ENCODE data around the gene SLC19A1.

The SLC19A1 gene

DNA sequence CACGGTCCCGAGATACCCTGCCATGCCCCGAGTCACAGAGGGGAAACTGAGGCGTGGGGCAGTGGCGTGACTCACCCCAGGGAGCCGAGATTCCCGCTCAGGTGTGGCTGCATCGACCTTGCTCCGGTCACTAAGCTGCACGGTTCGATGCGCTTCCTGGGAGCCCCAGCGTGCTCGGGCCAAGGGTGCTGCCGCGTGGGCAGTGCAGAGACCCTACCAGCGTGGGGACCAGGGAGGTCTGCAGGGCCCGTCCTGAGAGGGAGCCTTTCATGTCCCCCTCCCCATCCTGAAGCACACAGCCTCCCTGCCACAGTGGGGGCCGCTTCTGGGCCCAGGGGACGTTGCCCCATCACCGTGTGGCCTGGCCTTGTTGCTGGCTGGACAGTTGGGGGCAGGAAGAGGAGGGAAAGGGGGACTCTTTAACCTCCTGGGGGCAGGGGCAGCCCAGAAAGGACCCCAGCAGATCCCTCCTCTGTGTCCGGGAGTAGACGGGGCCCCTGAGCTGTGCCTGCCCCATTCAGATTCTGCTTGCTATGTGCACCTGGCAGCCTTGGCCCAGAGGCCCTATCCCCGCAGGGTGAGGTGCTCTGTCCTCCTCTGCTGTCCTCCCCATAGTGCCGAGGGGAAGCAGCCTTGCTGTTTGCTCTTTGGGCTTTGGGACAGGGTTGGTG is 84.9 kb downstream of the SLC19A1 start:
- Mint-ChIP-seq H3K27ac (no peak overlapping the region), H3K4me1 (no peaks in the 10 kb centered on the region), H3K36me3 (no peaks in the 10 kb centered on the region), H3K9me3 (no peaks in the 10 kb centered on the region), H3K4me3 (no peak overlapping the region)
- ATAC-seq (no peak), DNase-seq (ENCODE audit: low spot score in 2 of 2) (no peak)

DNA sequence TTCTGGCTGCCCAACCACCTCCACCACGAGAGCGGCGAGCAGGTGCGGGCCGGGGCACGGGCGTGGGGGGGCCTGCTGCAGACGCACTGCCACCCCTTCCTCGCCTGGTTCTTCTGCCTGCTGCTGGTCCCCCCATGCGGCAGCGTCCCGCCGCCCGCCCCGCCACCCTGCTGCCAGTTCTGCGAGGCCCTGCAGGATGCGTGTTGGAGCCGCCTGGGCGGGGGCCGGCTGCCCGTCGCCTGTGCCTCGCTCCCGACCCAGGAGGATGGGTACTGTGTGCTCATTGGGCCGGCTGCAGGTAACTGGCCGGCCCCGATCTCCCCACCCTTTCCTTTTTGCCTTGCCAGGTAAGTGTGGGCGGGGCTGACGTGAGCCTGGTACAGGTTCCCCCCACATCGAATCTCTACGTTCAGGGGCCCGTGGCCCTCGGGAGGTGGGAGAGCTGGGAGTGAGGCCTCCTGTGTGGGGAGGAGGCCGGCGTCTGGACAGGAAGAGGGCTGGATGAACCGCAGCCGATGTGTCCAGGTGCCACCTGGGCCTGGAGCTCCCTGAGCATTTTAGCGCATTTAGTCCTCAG is 85.6 kb downstream of the SLC19A1 start:
- Mint-ChIP-seq H3K9me3 (no peaks in the 10 kb centered on the region), H3K36me3 (no peaks in the 10 kb centered on the region), H3K4me1 (no peaks in the 10 kb centered on the region), H3K27ac (no peak overlapping the region), H3K4me3 (no peak overlapping the region)
- DNase-seq (ENCODE audit: low spot score in 2 of 2) = no peak
- ATAC-seq = no peak

- no peak for ATAC-seq
Measured at GRCh38 chr21:45455674-45456583, 86.3 kb downstream of the SLC19A1 start.

GRCh38 chr21:45454926-45455673 is 87.1 kb downstream of the SLC19A1 start:
- H3K9me3 Mint-ChIP-seq = no peaks in the 10 kb centered on the region
- ATAC-seq = no peak

More at GRCh38 chr21:45455674-45456583, 86.3 kb downstream of the SLC19A1 start:
- no peak overlapping the region for H3K27ac Mint-ChIP-seq
- no peaks in the 10 kb centered on the region for H3K36me3 Mint-ChIP-seq
- DNase-seq (ENCODE audit: low spot score in 2 of 2) = no peak
- H3K9me3 Mint-ChIP-seq = no peaks in the 10 kb centered on the region
- no peaks in the 10 kb centered on the region for H3K4me1 Mint-ChIP-seq
- no peak overlapping the region for H3K4me3 Mint-ChIP-seq

DNA sequence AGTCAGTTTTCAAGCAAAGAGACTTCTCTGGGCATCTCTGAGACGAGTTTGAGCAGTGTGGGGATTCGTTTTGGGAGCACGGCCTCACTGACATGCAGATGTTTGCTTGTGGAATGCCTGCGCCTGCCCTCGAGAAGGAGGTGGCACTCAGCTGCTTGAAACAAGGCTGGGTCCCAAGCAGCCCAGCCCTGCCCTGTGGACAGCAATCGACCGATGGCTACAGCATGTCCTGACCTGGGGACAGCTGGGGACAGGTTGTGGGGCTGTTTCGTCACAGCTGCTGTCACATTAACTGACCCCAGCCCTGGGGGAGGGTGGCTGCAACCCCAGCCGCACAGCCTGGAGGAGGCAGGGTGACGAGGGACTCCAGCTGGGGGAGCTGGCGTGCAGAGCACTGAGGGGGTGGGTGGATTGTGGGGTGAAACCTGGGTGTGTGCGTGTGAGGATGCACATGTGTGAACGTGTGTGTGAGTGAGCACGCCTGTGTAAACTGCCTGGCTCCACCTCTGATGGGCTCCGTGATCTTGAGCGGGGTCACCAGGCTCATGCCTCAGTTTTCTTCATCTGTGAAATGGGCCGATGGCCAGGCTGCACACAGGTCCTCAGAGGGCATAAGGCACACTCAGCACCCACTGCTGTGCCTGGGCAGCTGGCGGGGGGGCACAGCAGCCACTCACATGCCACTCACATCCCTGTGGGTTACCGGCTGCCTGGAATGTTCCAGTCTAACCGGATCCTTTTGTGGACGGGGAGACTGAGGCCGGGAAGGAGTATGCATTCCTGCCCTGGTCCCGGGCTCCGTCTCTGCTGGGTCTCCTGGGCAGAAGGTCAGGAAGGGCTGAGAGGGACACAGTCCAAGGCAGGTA is 87.9 kb downstream of the SLC19A1 start:
- no peaks in the 10 kb centered on the region for H3K4me1 Mint-ChIP-seq
- no peaks in the 10 kb centered on the region for H3K36me3 Mint-ChIP-seq
- no peak for ATAC-seq
- DNase-seq (ENCODE audit: low spot score in 2 of 2) = no peak
- H3K27ac Mint-ChIP-seq = no peak overlapping the region
- H3K9me3 Mint-ChIP-seq = no peaks in the 10 kb centered on the region
- no peak overlapping the region for H3K4me3 Mint-ChIP-seq

More at GRCh38 chr21:45454926-45455673, 87.1 kb downstream of the SLC19A1 start:
- no peak for DNase-seq (ENCODE audit: low spot score in 2 of 2)
- H3K4me3 Mint-ChIP-seq = no peak overlapping the region
- no peaks in the 10 kb centered on the region for H3K36me3 Mint-ChIP-seq
- no peaks in the 10 kb centered on the region for H3K4me1 Mint-ChIP-seq
- H3K27ac Mint-ChIP-seq = no peak overlapping the region

DNA sequence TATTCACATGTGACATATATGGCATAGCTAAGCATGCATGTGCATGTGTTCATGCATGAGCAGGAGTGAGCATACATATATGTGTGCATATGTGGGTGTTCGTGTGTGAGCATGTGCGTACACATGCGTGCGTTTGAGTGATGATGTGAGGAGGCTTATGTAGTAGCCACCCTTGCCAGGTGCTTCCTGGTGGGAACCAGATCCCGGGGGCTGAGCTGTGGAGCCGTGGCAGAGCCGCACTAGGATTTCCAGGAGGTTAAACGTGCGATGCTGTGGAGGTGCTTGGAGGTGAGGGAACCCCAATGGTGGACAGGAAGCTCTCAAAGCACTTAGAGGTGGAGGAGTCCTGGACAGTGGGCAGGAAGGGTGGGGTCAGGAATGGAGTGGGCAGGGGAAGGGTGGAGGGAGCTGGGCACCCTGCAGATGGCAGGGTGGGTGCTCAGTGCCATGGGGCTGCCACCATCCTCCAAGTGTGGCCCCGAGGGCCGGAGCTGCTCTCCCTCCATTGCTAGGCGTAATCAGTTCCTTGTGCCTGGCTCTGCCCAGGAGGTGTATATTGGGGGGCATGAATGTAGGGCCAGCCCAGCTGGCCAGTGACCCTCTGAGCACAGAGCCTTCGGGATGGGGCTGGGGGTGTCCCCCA is 88.8 kb downstream of the SLC19A1 start:
- Mint-ChIP-seq H3K27ac (peak overlapping the region; percentile 7), H3K9me3 (no peaks in the 10 kb centered on the region), H3K36me3 (no peaks in the 10 kb centered on the region), H3K4me3 (no peak overlapping the region), H3K4me1 (no peaks in the 10 kb centered on the region)
- DNase-seq (ENCODE audit: low spot score in 2 of 2) = no peak
- no peak for ATAC-seq

- ATAC-seq (no peak), DNase-seq (ENCODE audit: low spot score in 2 of 2) (no peak)
- no peak overlapping the region for H3K4me3 Mint-ChIP-seq
- no peaks in the 10 kb centered on the region for H3K4me1 Mint-ChIP-seq
- peak overlapping the region; percentile 7 for H3K27ac Mint-ChIP-seq
- no peaks in the 10 kb centered on the region for H3K9me3 Mint-ChIP-seq
- H3K36me3 Mint-ChIP-seq = no peaks in the 10 kb centered on the region
Measured at GRCh38 chr21:45452696-45453307, 89.4 kb downstream of the SLC19A1 start.

DNA sequence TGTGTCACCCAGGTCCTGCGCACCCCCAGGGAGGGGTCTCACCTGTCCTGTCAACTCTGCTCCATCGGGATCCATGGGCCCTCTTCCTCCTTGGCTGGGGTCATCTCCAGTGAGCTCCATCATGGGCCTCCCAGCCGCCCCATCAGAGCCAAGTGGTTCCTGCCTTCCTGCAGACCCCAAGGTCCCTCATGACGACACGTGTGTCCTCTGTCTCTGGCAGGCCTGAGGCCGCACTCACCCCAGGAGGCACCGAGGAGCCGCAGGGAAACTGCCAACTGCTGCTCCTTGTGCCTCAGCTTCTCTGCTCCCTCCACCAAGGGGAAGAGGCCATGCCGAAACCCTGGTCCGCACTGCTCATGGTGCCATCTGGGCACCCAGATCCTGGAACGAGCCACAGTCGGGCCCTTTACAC is 90.5 kb downstream of the SLC19A1 start:
- Mint-ChIP-seq H3K4me1 (no peaks in the 10 kb centered on the region), H3K9me3 (no peaks in the 10 kb centered on the region), H3K27ac (no peak overlapping the region), H3K4me3 (no peak overlapping the region), H3K36me3 (no peaks in the 10 kb centered on the region)
- DNase-seq (ENCODE audit: low spot score in 2 of 2) = no peak
- no peak for ATAC-seq

DNA sequence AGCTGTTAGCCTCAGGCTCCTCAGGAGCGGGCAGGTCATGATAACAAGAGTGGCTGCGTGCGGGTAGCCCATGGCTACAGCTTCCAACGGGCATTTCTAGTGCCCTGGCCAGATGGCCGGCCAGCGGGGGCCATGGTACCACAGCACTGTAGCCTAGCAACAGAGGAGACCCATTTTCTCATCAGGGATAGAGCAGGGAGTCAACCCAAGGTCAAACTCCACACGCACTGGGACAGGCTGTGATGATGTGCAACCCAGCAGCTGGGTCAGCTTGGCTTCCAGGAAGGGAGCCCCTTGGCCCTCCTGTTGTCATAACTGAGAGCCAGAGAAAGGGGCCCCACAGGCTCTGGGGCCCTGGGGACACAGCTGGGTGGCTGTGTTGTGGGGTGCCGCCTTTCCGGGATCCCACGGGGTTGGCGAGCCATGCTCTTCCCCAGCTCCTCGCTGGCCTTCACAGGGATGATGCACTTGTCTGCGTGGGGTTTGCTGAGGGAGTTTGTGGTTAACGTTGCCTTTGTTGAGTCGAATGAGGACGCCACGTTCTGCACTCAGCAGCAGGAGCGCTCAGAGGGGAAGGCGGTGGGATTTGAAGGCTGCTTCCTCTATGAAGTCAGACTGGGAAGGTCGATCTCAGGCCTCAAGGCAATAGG is 91.0 kb downstream of the SLC19A1 start:
- Mint-ChIP-seq H3K27ac (no peak overlapping the region), H3K9me3 (no peaks in the 10 kb centered on the region), H3K4me1 (no peaks in the 10 kb centered on the region), H3K36me3 (no peaks in the 10 kb centered on the region), H3K4me3 (no peak overlapping the region)
- ATAC-seq = no peak
- no peak for DNase-seq (ENCODE audit: low spot score in 2 of 2)

GRCh38 chr21:45450423-45451090 is 91.7 kb downstream of the SLC19A1 start:
- DNase-seq (ENCODE audit: low spot score in 2 of 2) (no peak), ATAC-seq (no peak)
- H3K36me3 Mint-ChIP-seq = no peaks in the 10 kb centered on the region
- H3K4me1 Mint-ChIP-seq = no peaks in the 10 kb centered on the region
- no peaks in the 10 kb centered on the region for H3K9me3 Mint-ChIP-seq
- no peak overlapping the region for H3K27ac Mint-ChIP-seq
- no peak overlapping the region for H3K4me3 Mint-ChIP-seq

- Mint-ChIP-seq H3K4me3 (no peak overlapping the region), H3K9me3 (no peaks in the 10 kb centered on the region), H3K27ac (no peak overlapping the region), H3K4me1 (no peaks in the 10 kb centered on the region), H3K36me3 (no peaks in the 10 kb centered on the region)
- no peak for DNase-seq (ENCODE audit: low spot score in 2 of 2)
- no peak for ATAC-seq
Measured at GRCh38 chr21:45449658-45450422, 92.4 kb downstream of the SLC19A1 start.

DNA sequence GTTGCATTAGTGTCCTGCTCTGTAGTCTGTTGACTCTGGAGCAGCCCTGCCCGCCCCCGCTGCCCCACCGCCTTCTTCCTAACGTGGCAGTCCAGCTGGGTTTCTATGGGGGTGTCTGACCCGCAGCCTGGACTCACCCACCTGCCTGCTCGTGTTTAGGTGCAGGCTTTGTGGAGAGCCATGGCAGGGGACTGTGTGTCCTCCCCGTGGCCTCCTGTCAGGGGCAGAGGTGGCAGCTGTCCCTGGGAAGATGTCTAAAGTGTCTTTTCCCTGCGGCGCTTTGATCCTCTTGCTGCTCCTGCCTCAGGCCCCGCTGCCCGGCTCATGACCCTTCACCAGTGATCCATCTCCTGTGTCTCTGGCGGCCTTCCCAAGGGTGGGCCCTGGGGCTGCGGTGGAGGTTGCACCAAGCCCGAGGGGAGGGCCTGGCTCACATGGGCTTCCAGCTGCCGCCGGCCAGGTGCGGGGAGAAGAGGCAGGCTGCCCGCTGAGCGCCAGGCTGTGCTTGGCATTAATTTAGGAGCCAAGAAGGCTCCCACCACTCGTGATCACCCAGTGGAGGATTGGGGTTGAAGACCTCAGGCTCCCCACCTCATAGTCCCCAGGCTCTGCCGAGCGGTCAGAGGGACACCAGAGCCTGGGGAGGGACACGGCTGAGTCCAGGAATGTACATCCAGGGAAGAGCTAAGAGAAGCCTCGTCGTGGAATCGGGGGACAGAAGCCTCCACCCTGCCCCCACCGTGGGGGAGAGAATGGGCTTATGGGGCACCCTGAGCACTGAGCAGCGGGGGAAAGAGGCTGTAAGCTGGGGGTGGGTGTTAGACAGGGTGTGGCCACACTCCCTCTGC is 93.2 kb downstream of the SLC19A1 start:
- Mint-ChIP-seq H3K27ac (no peak overlapping the region), H3K36me3 (no peaks in the 10 kb centered on the region), H3K4me3 (no peak overlapping the region), H3K4me1 (no peaks in the 10 kb centered on the region), H3K9me3 (no peaks in the 10 kb centered on the region)
- ATAC-seq (no peak), DNase-seq (ENCODE audit: low spot score in 2 of 2) (no peak)
